HuH-7.5 (cell line): ENCODE results near the gene UNC45B.
"Not testable (repeated sequence)": the region's sequence is repeated elsewhere in the genome, so short reads cannot be mapped to it uniquely, and the experiment has no call there.

Experiments used
- DNase-seq: peaks from one replicate; pipeline ENCODE4 v3.0.0; 2011; ENCODE audit warnings: low spot score

Gene UNC45B

GRCh38 chr17:35172321-35172720 is 24.7 kb downstream of the UNC45B start:
- not testable (repeated sequence) for DNase-seq

- no peak for DNase-seq
Observed at GRCh38 chr17:35174835-35175334, 27.3 kb downstream of the UNC45B start.

GRCh38 chr17:35175638-35176415 is 28.2 kb downstream of the UNC45B start:
- no peak for DNase-seq

- no peak for DNase-seq
Observed at GRCh38 chr17:35176897-35177296, 29.3 kb downstream of the UNC45B start.

- DNase-seq, result not testable (repeated sequence)
Observed at GRCh38 chr17:35179379-35179778, 31.8 kb downstream of the UNC45B start.

GRCh38 chr17:35183332-35183731 is 35.7 kb downstream of the UNC45B start:
- DNase-seq, result no peak

- DNase-seq, result no peak
Observed at GRCh38 chr17:35184274-35184673, 36.7 kb downstream of the UNC45B start.

GRCh38 chr17:35185849-35186248 is 38.2 kb downstream of the UNC45B start:
- DNase-seq, result no peak

- DNase-seq, result no peak
Observed at GRCh38 chr17:35187481-35187880, 39.9 kb downstream of the UNC45B start.

GRCh38 chr17:35188111-35188510 is 40.5 kb downstream of the UNC45B start:
- no peak for DNase-seq

GRCh38 chr17:35189291-35189690 is 41.7 kb downstream of the UNC45B start:
- DNase-seq, result no peak

- DNase-seq, result no peak
Observed at GRCh38 chr17:35191001-35191695, 43.5 kb downstream of the UNC45B start.

- DNase-seq, result no peak
Observed at GRCh38 chr17:35192708-35193107, 45.1 kb downstream of the UNC45B start.

GRCh38 chr17:35194001-35194400 is 46.4 kb downstream of the UNC45B start, which contains the start of gene SLC35G3:
SLC35G3 (minus strand) TSS chr17:35194393; CDS start chr17:35194307, 86 bp downstream.
- not testable (repeated sequence) for DNase-seq

GRCh38 chr17:35195062-35195461 is 47.4 kb downstream of the UNC45B start:
- not testable (repeated sequence) for DNase-seq

- not testable (repeated sequence) for DNase-seq
Observed at GRCh38 chr17:35202582-35202981, 55.0 kb downstream of the UNC45B start.

- no peak for DNase-seq
Observed at GRCh38 chr17:35210741-35211140, 63.1 kb downstream of the UNC45B start.

- no peak for DNase-seq
Observed at GRCh38 chr17:35212668-35213067, 65.1 kb downstream of the UNC45B start.

- DNase-seq, result no peak
Observed at GRCh38 chr17:35213412-35213940, 65.9 kb downstream of the UNC45B start.

GRCh38 chr17:35214192-35214591 is 66.6 kb downstream of the UNC45B start:
- DNase-seq, result no peak

- no peak for DNase-seq
Observed at GRCh38 chr17:35214631-35215273, 67.1 kb downstream of the UNC45B start.

- no peak for DNase-seq
Observed at GRCh38 chr17:35217107-35217506, 69.5 kb downstream of the UNC45B start.
